Renal cortical epithelial cell (primary cell): ENCODE measurements around the gene SHB. TPM values are rescaled to one million over a fixed set of nuclear protein-coding genes. Genes with fewer than 3 reads are reported as not detected.

Source experiments
- DNase-seq: peaks from one replicate; pipeline ENCODE4 v3.0.0-alpha.2; 2011; ENCODE audit warnings: low read depth
- total RNA-seq: library from RNA; depleted of rRNA; stranded (reverse); fragments of >200 nt; gene quantifications from 2 replicates; pipeline ENCODE4 v1.2.3, GENCODE V29; 2014

Gene SHB
- total RNA-seq, 1 donor from 2014 or later, result 37.3 TPM

GRCh38 chr9:37989701-37990100, 79.3 kb downstream of the SHB start:
- DNase-seq, result no peak

- DNase-seq, result no peak
These were observed 80.4 kb downstream of the SHB start for GRCh38 chr9:37988602-37989001.

GRCh38 chr9:37988041-37988440, 81.0 kb downstream of the SHB start:
- no peak for DNase-seq

GRCh38 chr9:37987467-37987981, 81.5 kb downstream of the SHB start:
- DNase-seq, result no peak

- DNase-seq, result no peak
These were observed 82.2 kb downstream of the SHB start for GRCh38 chr9:37986771-37987258.

- DNase-seq, result no peak
These were observed 83.0 kb downstream of the SHB start for GRCh38 chr9:37986001-37986400.

- DNase-seq, result no peak
These were observed 84.1 kb downstream of the SHB start for GRCh38 chr9:37984672-37985611.

- DNase-seq, result no peak
These were observed 84.8 kb downstream of the SHB start for GRCh38 chr9:37984278-37984671.

GRCh38 chr9:37983381-37984067, 85.5 kb downstream of the SHB start:
- DNase-seq, result no peak

GRCh38 chr9:37979844-37980243, 89.2 kb downstream of the SHB start:
- DNase-seq, result no peak

- DNase-seq, result no peak
These were observed 90.0 kb downstream of the SHB start for GRCh38 chr9:37978983-37979382.

- no peak for DNase-seq
These were observed 90.6 kb downstream of the SHB start for GRCh38 chr9:37978481-37978864.

GRCh38 chr9:37977851-37978480, 91.1 kb downstream of the SHB start:
- DNase-seq, result no peak

- no peak for DNase-seq
These were observed 92.1 kb downstream of the SHB start for GRCh38 chr9:37976714-37977477.

- DNase-seq, result no peak
These were observed 93.4 kb downstream of the SHB start for GRCh38 chr9:37975639-37976038.

- peak; percentile 64 for DNase-seq
These were observed 94.4 kb downstream of the SHB start for GRCh38 chr9:37974506-37975173.

GRCh38 chr9:37972351-37972848, 96.6 kb downstream of the SHB start:
- no peak for DNase-seq

- DNase-seq, result no peak
These were observed 97.3 kb downstream of the SHB start for GRCh38 chr9:37971691-37972090.

- no peak for DNase-seq
These were observed 97.9 kb downstream of the SHB start for GRCh38 chr9:37971108-37971459.

GRCh38 chr9:37970301-37971107, 98.5 kb downstream of the SHB start:
- DNase-seq, result no peak
